Coronary artery (tissue), 2 donors: ENCODE measurements around the gene CFAP77.
"Not testable (repeated sequence)": the region's sequence is repeated elsewhere in the genome, so short reads cannot be mapped to it uniquely, and the experiment has no call there.

Experiments used
- DNase-seq: peaks from one replicate; pipeline ENCODE4 v3.0.0-alpha.2; 2017; ENCODE audit warnings: low spot score
- H3K27ac ChIP-seq, 2 donors: fragments of 200-600 bp; sonication (generic); one replicate each; pipeline ENCODE4 v1.5.1; 2016 to 2019
- H3K4me3 ChIP-seq: fragments of 200-600 bp; sonication (generic); 2 replicates; pipeline ENCODE4 v1.5.1; 2016; ENCODE audit warnings: mild to moderate bottlenecking, moderate library complexity
- CTCF ChIP-seq: fragments of 200-600 bp; sonication (generic); IDR thresholded peaks from one replicate; pipeline ENCODE4 v1.5.1; 2019; ENCODE audit warnings: antibody characterized with exemption

CFAP77 gene

GRCh38 chr9:132372177-132373095, 37.6 kb upstream of the CFAP77 start:
- TF ChIP-seq CTCF: no peak
- no peak for DNase-seq
- Histone ChIP-seq H3K4me3 (no peak overlapping the region), H3K27ac (peak overlapping the region in 1 of 2 donors; percentile 72)

DNA sequence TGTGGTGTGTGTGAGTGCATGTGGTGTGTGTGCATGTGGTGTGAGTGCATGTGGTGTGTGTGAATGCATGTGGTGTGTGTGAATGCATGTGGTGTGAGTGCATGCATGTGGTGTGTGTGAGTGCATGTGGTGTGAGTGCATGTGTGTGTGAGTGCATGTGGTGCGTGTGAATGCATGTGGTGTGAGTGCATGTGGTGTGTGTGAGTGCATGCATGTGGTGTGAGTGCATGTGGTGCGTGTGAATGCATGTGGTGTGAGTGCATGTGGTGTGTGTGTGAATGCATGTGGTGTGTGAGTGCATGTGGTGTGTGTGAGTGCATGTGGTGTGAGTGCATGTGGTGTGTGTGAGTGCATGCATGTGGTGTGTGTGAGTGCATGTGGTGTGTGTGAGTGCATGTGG, 32.2 kb upstream of the CFAP77 start:
- DNase-seq, H3K4me3 ChIP-seq, H3K27ac ChIP-seq: not testable (repeated sequence)

DNA sequence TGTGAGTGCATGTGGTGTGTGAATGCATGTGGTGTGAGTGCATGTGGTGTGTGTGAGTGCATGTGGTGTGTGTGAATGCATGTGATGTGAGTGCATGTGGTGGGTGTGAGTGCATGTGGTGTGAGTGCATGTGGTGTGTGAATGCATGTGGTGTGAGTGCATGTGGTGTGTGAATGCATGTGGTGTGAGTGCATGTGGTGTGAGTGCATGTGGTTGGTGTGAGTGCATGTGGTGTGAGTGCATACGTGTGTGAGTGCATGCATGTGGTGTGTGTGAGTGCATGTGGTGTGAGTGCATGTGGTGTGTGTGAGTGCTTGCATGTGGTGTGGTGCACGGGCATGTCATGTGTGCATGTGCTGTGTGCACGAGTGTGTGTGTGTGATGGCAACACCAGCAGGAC, 31.6 kb upstream of the CFAP77 start:
- H3K27ac ChIP-seq, DNase-seq, H3K4me3 ChIP-seq: not testable (repeated sequence)

GRCh38 chr9:132381966-132382541, 28.0 kb upstream of the CFAP77 start:
- TF ChIP-seq CTCF: no peak
- no peak for DNase-seq
- Histone ChIP-seq H3K27ac (no peak overlapping the region), H3K4me3 (no peak overlapping the region)

- no peak for TF ChIP-seq CTCF
- no peak for DNase-seq
- no peak overlapping the region for H3K27ac ChIP-seq
- H3K4me3 ChIP-seq: no peak overlapping the region
Observed at GRCh38 chr9:132383462-132383883, 26.5 kb upstream of the CFAP77 start.

- no peak for TF ChIP-seq CTCF
- H3K27ac ChIP-seq: no peak overlapping the region
Observed at GRCh38 chr9:132384376-132384775, 25.6 kb upstream of the CFAP77 start.

GRCh38 chr9:132387133-132387532, 22.9 kb upstream of the CFAP77 start:
- TF ChIP-seq CTCF: no peak
- Histone ChIP-seq H3K27ac (no peak overlapping the region), H3K4me3 (no peak overlapping the region)
- DNase-seq: no peak

More at GRCh38 chr9:132384376-132384775, 25.6 kb upstream of the CFAP77 start:
- no peak for DNase-seq
- H3K4me3 ChIP-seq: no peak overlapping the region

- no peak overlapping the region for H3K4me3 ChIP-seq
- TF ChIP-seq CTCF: no peak
- DNase-seq: no peak
- no peak overlapping the region for H3K27ac ChIP-seq
Observed at GRCh38 chr9:132390966-132391365, 19.0 kb upstream of the CFAP77 start.
